AG04450 (cell line): ENCODE results near the gene E2F4. TPM values are rescaled to one million over a fixed set of nuclear protein-coding genes. Genes with fewer than 3 reads are reported as not detected.

Source experiments
- CTCF ChIA-PET: fragments of 300-600, 350-600 bp; formaldehyde crosslinking; extraction: SDS; loops from one replicate; lab custom pipeline; 2022; ENCODE audit warnings: antibody characterized with exemption, inconsistent platforms; lab: Charles Lee
- POLR2A ChIA-PET: fragments of 350-600 bp; formaldehyde crosslinking; extraction: SDS; loops from one replicate; lab custom pipeline; 2021; ENCODE audit warnings: antibody characterized with exemption, inconsistent platforms; lab: Yijun Ruan, JAX
- DNase-seq: peaks from one replicate; pipeline ENCODE4 v3.0.0-alpha.2; 2011; ENCODE audit warnings: low read depth, low spot score
- H3K27ac ChIP-seq: one replicate; pipeline ENCODE4 v1.5.1; 2012; ENCODE audit warnings: low read depth, low read length, control low read depth
- H3K27me3 ChIP-seq: one replicate; pipeline ENCODE4 v1.6.0; 2012; ENCODE audit warnings: low read length; ENCODE audit not compliant: control insufficient read depth, insufficient read depth
- H3K4me3 ChIP-seq: 2 replicates; pipeline ENCODE4 v1.5.1; 2011; ENCODE audit warnings: mild to moderate bottlenecking, low read depth, low read length, control low read depth
- H3K9me3 ChIP-seq: 2 replicates; pipeline ENCODE4 v1.5.1; 2012; ENCODE audit warnings: low read length; ENCODE audit not compliant: control insufficient read depth, insufficient read depth
- polyA plus RNA-seq: library from polyadenylated mRNA; depleted of rRNA; stranded (reverse); fragments of >200 nt; gene quantifications from 2 replicates; pipeline ENCODE4 v1.2.3, GENCODE V29; 2011
- TF ChIP-seq, protein P1 (sequence below): IDR thresholded peaks from 2 replicates; pipeline ENCODE4 v1.5.1; 2011; ENCODE audit warnings: low read depth, low read length, control low read depth, inconsistent platforms

Gene E2F4
- polyA plus RNA-seq, 1 experiment: 50.0 TPM

DNA sequence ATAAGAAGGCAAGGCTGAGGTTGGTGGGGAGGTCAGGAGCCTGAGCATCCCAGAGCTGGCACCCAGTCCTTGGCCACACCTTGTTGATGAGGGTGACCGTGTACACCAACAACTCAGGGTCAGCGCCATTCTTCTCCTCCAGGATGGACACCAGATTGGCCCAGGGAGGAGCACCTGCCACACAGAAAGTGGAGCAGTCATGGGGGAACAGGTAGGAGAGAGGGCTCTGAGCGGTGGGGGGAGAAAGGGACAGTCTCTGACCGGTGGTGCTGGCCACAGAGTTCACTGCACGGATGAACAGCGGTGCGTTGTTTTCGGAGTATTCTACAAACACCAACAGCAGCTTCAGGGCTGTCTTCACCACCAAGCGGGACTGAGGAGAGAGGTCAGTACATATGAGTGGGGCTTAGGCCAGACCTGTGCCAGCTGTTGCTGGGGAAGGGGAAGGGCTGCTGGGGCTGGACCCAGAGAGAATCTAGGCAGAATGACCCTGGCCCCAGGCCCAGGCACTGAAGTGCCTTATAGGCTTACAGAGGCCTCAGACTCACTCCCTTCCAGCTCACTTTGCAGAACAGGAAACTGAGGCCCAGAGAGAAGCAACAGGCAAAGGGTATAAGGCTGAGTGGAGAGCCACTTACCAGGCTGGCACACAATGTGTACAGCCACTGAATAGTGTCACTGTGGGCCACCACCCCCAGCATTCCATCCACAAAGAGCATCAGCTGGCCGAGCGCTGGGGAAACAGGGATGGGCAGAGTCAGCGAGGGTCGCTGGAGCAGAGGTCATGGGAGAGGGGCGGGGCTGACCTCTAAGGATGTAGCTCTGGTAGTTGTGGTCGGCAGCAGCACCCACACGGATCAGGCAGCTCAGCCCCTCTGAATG lies 45.7 kb downstream of the E2F4 start:
- TF ChIP-seq, protein P1, sequence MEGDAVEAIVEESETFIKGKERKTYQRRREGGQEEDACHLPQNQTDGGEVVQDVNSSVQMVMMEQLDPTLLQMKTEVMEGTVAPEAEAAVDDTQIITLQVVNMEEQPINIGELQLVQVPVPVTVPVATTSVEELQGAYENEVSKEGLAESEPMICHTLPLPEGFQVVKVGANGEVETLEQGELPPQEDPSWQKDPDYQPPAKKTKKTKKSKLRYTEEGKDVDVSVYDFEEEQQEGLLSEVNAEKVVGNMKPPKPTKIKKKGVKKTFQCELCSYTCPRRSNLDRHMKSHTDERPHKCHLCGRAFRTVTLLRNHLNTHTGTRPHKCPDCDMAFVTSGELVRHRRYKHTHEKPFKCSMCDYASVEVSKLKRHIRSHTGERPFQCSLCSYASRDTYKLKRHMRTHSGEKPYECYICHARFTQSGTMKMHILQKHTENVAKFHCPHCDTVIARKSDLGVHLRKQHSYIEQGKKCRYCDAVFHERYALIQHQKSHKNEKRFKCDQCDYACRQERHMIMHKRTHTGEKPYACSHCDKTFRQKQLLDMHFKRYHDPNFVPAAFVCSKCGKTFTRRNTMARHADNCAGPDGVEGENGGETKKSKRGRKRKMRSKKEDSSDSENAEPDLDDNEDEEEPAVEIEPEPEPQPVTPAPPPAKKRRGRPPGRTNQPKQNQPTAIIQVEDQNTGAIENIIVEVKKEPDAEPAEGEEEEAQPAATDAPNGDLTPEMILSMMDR: no peak
- H3K9me3 ChIP-seq: peaks cover 4% of the 10 kb centered on the region; the same call in 1 of the 2 replicates
- ChIA-PET POLR2A (interaction anchor here (1.5 kb wide), 1 partner anchor 10 kb away, joined by 8 read pairs; the partner anchor contains the start of gene FHOD1), CTCF (no interaction called here)
- H3K4me3 ChIP-seq: no peak overlapping the region
- H3K27ac ChIP-seq: no peak overlapping the region
- DNase-seq: no peak
- no peaks in the 10 kb centered on the region for H3K27me3 ChIP-seq

DNA sequence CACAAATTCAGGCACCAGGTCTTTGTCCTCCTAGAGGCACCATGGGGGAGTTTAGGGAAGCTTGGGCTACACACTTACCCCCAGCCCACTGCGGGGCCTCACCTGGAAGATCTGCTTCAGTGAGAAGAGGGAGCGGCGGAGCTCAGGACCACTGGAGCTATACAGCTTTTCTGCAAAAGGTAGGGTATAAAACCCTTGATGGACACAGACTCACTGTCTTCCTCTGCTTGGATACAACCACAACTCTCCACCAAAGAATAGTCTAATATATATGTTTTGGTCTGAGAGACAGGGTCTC lies 46.3 kb downstream of the E2F4 start:
- Histone ChIP-seq H3K27me3 (no peaks in the 10 kb centered on the region), H3K9me3 (peaks cover 4% of the 10 kb centered on the region; the same call in 1 of the 2 replicates), H3K27ac (no peak overlapping the region), H3K4me3 (no peak overlapping the region)
- ChIA-PET POLR2A (interaction anchor here (1.5 to 2.2 kb wide), 2 partner anchors 9 to 11 kb away, joined by 6 to 8 read pairs; partner anchors contain the start of genes FHOD1 and TMEM208), CTCF (no interaction called here)
- TF ChIP-seq, protein P1: no peak
- DNase-seq: no peak

DNA sequence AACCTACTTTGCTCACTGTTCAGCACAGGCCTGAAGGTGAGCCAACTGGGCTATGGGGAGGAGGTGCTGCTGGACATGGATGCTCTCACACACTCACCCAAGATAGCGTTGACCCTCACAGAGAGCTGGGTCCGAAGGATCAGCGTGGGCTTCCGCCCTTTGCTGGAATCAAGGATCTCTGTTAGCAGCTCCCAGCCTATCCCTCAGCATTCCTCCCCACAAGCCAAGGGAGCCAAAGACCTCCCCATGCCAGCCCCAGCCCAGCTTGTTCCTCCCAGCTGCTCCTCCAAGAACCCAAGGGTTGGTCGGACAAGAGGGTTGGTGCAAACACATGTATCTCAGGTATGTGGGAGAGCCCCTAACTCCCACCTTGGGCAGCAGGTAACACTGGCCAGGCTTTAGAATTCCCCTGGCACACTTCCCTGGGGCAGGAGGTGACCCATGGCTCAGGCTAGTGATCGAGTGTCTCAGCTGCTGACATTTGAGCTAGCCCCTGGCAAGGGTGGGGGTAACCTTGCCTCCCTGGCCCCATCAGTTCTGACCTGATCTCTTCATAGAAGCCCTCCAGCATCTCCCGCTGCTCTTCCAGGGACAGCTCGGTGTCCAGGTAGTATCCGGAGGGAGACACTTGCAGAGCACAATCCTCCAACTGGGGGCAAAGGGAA lies 47.0 kb downstream of the E2F4 start:
- TF ChIP-seq, protein P1: no peak
- Histone ChIP-seq H3K27me3 (no peaks in the 10 kb centered on the region), H3K27ac (no peak overlapping the region), H3K4me3 (no peak overlapping the region), H3K9me3 (peaks cover 4% of the 10 kb centered on the region; the same call in 1 of the 2 replicates)
- DNase-seq: no peak
- CTCF ChIA-PET: no interaction called here
- POLR2A ChIA-PET: interaction anchor here (0.6 to 2.2 kb wide), 3 partner anchors 8 to 17 kb away, joined by 3 to 8 read pairs (median 6); partner anchors contain the start of genes FHOD1 and TMEM208

DNA sequence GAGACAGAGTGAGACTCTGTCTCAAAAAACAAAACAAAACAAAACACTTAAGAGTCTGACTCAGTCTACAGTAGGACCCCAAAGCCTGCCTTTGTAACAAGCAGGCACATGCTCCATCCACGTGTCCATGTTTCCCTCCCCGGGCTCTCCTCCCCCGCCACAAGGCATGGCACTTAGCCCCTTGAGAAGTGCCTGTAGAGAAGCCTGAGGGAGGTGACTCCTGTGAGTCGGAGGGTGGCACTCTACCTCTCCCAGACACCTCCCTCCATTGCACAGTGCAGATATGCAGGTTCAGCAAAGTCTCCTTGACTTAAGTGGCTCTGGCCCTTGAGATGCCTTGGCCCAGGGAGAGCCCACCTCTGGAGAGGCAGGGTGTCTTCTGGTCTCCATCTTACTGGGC lies 48.6 kb downstream of the E2F4 start:
- no peak overlapping the region for H3K4me3 ChIP-seq
- no peak for DNase-seq
- POLR2A ChIA-PET: interaction anchor here (1.2 to 2.3 kb wide), 2 partner anchors 9 to 13 kb away, joined by 4 to 10 read pairs; partner anchors contain the start of gene TMEM208
- H3K27me3 ChIP-seq: no peaks in the 10 kb centered on the region
- peaks cover 4% of the 10 kb centered on the region; the same call in 1 of the 2 replicates for H3K9me3 ChIP-seq
- H3K27ac ChIP-seq: peak overlapping the region; percentile 98
- CTCF ChIA-PET: no interaction called here
- TF ChIP-seq, protein P1: no peak
